Measurements from ENCODE around the gene VGLL2. TPM values are rescaled to one million over a fixed set of nuclear protein-coding genes. Genes with fewer than 3 reads are reported as not detected.

Gene VGLL2
- total RNA-seq, 1 experiment from 2014 or later: not detected

GRCh38 chr6:117276778-117277316 is 11.5 kb downstream of the VGLL2 start:
- ATAC-seq (no peak), DNase-seq (ENCODE audit: low read depth, low spot score) (no peak)
- no peak overlapping the region for H3K27ac ChIP-seq (ENCODE audit: low read length)
- H3K9me3 ChIP-seq (ENCODE audit: control insufficient read depth, insufficient read depth, low read depth, low read length): no peaks in the 10 kb centered on the region
- TF ChIP-seq SIN3A (IDR thresholded peaks at IDR 0.05; ENCODE audit: borderline replicate concordance, insufficient read depth, low read depth, low read length) (no peak), POLR2AphosphoS5 (IDR thresholded peaks at IDR 0.05; ENCODE audit: low read depth, low read length) (no peak), CTCF (IDR thresholded peaks at IDR 0.05) (no peak)
- TF ChIP-seq, protein P1, sequence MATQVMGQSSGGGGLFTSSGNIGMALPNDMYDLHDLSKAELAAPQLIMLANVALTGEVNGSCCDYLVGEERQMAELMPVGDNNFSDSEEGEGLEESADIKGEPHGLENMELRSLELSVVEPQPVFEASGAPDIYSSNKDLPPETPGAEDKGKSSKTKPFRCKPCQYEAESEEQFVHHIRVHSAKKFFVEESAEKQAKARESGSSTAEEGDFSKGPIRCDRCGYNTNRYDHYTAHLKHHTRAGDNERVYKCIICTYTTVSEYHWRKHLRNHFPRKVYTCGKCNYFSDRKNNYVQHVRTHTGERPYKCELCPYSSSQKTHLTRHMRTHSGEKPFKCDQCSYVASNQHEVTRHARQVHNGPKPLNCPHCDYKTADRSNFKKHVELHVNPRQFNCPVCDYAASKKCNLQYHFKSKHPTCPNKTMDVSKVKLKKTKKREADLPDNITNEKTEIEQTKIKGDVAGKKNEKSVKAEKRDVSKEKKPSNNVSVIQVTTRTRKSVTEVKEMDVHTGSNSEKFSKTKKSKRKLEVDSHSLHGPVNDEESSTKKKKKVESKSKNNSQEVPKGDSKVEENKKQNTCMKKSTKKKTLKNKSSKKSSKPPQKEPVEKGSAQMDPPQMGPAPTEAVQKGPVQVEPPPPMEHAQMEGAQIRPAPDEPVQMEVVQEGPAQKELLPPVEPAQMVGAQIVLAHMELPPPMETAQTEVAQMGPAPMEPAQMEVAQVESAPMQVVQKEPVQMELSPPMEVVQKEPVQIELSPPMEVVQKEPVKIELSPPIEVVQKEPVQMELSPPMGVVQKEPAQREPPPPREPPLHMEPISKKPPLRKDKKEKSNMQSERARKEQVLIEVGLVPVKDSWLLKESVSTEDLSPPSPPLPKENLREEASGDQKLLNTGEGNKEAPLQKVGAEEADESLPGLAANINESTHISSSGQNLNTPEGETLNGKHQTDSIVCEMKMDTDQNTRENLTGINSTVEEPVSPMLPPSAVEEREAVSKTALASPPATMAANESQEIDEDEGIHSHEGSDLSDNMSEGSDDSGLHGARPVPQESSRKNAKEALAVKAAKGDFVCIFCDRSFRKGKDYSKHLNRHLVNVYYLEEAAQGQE (IDR thresholded peaks at IDR 0.05; ENCODE audit: insufficient read depth in 1 of 2, low read depth in 2 of 2, low read length in 1 of 2): no peak
- H3K4me1 ChIP-seq (ENCODE audit: control insufficient read depth, insufficient read depth, low read length): no peaks in the 10 kb centered on the region
- no peaks in the 10 kb centered on the region for H3K36me3 ChIP-seq (ENCODE audit: control insufficient read depth, insufficient read depth, low read length)
- no peak overlapping the region for H3K4me3 ChIP-seq (ENCODE audit: low read depth in 2 of 2, low read length in 2 of 2)
- no TSS peak for BruUV-seq (replicated peaks)
- ChIA-PET POLR2A (no interaction called here), CTCF (no interaction called here)
- in situ Hi-C loops (cut with HindIII; ENCODE audit: low pct_unique_long_range_greater_than_20kb, low sequenced_read_pairs): no loop called here
- peaks cover 49% of the 10 kb centered on the region for H3K27me3 ChIP-seq (ENCODE audit: control insufficient read depth, insufficient read depth, low read length)
- intact Hi-C loops (cut with micrococcal nuclease; ENCODE audit: unreplicated experiment): no loop called here

DNA sequence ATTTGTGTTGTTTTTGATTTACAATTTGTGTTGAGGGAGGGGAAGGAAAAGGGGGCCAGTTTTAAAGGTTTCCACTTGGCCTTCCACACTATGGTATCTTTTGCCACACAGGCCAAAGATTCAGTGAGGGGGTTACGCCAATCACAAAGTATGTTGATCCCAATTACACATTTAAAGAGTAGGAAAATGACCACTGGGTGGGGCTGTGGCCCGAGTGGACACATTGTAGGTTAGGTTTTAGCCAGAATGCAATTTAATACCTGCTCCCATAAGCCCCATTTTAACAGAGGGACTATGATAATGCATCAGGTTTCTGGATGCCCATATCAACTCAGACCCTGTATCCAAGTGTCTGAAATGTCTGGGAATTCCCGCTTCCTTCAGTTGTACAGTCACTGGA is 15.6 kb downstream of the VGLL2 start:
- Histone ChIP-seq H3K4me3 (ENCODE audit: low read depth in 2 of 2, low read length in 2 of 2) (no peak overlapping the region), H3K36me3 (ENCODE audit: control insufficient read depth, insufficient read depth, low read length) (no peaks in the 10 kb centered on the region), H3K27me3 (ENCODE audit: control insufficient read depth, insufficient read depth, low read length) (peaks cover 28% of the 10 kb centered on the region), H3K27ac (ENCODE audit: low read length) (no peak overlapping the region), H3K9me3 (ENCODE audit: control insufficient read depth, insufficient read depth, low read depth, low read length) (no peaks in the 10 kb centered on the region), H3K4me1 (ENCODE audit: control insufficient read depth, insufficient read depth, low read length) (no peaks in the 10 kb centered on the region)
- no peak for TF ChIP-seq SIN3A (IDR thresholded peaks at IDR 0.05; ENCODE audit: borderline replicate concordance, insufficient read depth, low read depth, low read length)
- TF ChIP-seq CTCF (IDR thresholded peaks at IDR 0.05): peak; percentile 63
- in situ Hi-C loops (cut with HindIII; ENCODE audit: low pct_unique_long_range_greater_than_20kb, low sequenced_read_pairs) (no loop called here), intact Hi-C loops (cut with micrococcal nuclease; ENCODE audit: unreplicated experiment) (no loop called here)
- CTCF ChIA-PET: no interaction called here
- peak; percentile 42; the same call in 1 of the 2 replicates for ATAC-seq
- POLR2A ChIA-PET: no interaction called here
- no peak for DNase-seq (ENCODE audit: low read depth, low spot score)
- BruUV-seq (replicated peaks): no TSS peak

All from Panc1 (cell line).